ENCODE measurements around the gene KAZN. TPM values are rescaled to one million over a fixed set of nuclear protein-coding genes. Genes with fewer than 3 reads are reported as not detected.

KAZN gene
- total and polyA plus RNA-seq, 4 donors, result 7.6 to 18.8 (median 11.2) TPM

DNA sequence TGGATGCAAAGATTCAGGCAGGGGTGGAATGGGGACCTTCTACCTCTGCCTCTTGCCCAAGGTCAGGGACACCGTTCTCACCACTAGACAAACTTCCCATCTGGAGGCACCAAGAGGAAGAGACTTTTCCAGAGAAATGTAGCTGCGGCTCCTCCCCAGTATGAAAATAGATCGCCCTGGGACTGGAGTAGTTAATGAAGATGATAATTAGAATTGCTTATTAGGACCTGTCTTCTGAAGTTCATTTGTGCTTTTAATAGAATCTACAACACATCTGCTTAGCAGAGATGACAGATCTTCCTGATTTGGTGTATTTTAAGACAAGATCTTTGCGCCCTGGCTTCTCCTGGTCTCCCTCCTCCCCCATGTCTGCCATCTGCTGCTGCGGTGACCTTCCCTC is 266.6 kb downstream of the KAZN start:
- no peak for TF ChIP-seq CTCF (IDR thresholded peaks at IDR 0.05; ENCODE audit: control extremely low read depth, extremely low read depth)
- ATAC-seq (ENCODE audit: insufficient read depth, low FRiP score), result no peak
- 87 to 91% methylated on average over 5 of the region's 5 CpGs for WGBS, 2 donors

GRCh38 chr1:14866911-14867612 is 268.6 kb downstream of the KAZN start:
- 73 to 74% methylated on average over 14 of the region's 14 CpGs for WGBS, 2 donors
- no peaks in the 10 kb centered on the region for H3K27me3 ChIP-seq (ENCODE audit: control insufficient read depth in 3 of 3, insufficient read depth in 3 of 3, low read length in 2 of 3)
- no peak for DNase-seq
- no peak for ATAC-seq (ENCODE audit: insufficient read depth, low FRiP score)
- H3K4me1 ChIP-seq (ENCODE audit: control insufficient read depth in 5 of 5, insufficient read depth in 5 of 5, low read length in 5 of 5), result no peaks in the 10 kb centered on the region
- no peak overlapping the region for H3K9ac ChIP-seq (ENCODE audit: insufficient read depth in 1 of 2, low read length in 2 of 2)
- no peak overlapping the region for H3K27ac ChIP-seq (ENCODE audit: low read depth in 1 of 2, low read length in 1 of 2)
- peaks cover 0 to 3% (median 0%) of the 10 kb centered on the region in 4 donors for H3K9me3 ChIP-seq (ENCODE audit: control insufficient read depth in 4 of 4, insufficient read depth in 3 of 4, low read length in 3 of 4)
- TF ChIP-seq CTCF (IDR thresholded peaks at IDR 0.05; ENCODE audit: control extremely low read depth, extremely low read depth), result no peak
- no peak overlapping the region for H3K4me3 ChIP-seq
- no peaks in the 10 kb centered on the region for H3K36me3 ChIP-seq (ENCODE audit: control insufficient read depth in 4 of 4, insufficient read depth in 4 of 4, low read length in 4 of 4)

More for the DNA sequence above, 266.6 kb downstream of the KAZN start:
- Histone ChIP-seq H3K9ac (ENCODE audit: insufficient read depth in 1 of 2, low read length in 2 of 2) (no peak overlapping the region), H3K4me3 (no peak overlapping the region), H3K4me1 (ENCODE audit: control insufficient read depth in 5 of 5, insufficient read depth in 5 of 5, low read length in 5 of 5) (no peaks in the 10 kb centered on the region), H3K27ac (ENCODE audit: low read depth in 1 of 2, low read length in 1 of 2) (no peak overlapping the region), H3K9me3 (ENCODE audit: control insufficient read depth in 4 of 4, insufficient read depth in 3 of 4, low read length in 3 of 4) (peaks cover 0 to 3% (median 0%) of the 10 kb centered on the region in 4 donors), H3K36me3 (ENCODE audit: control insufficient read depth in 4 of 4, insufficient read depth in 4 of 4, low read length in 4 of 4) (no peaks in the 10 kb centered on the region), H3K27me3 (ENCODE audit: control insufficient read depth in 3 of 3, insufficient read depth in 3 of 3, low read length in 2 of 3) (no peaks in the 10 kb centered on the region)
- no peak for DNase-seq

GRCh38 chr1:14869187-14869586 is 270.7 kb downstream of the KAZN start:
- WGBS, 2 donors, result 67 to 68% methylated on average over 4 of the region's 4 CpGs
- DNase-seq (no peak), ATAC-seq (ENCODE audit: insufficient read depth, low FRiP score) (no peak)
- no peaks in the 10 kb centered on the region for H3K36me3 ChIP-seq (ENCODE audit: control insufficient read depth in 4 of 4, insufficient read depth in 4 of 4, low read length in 4 of 4)
- H3K27ac ChIP-seq (ENCODE audit: low read depth in 1 of 2, low read length in 1 of 2), result no peak overlapping the region
- H3K27me3 ChIP-seq (ENCODE audit: control insufficient read depth in 3 of 3, insufficient read depth in 3 of 3, low read length in 2 of 3), result no peaks in the 10 kb centered on the region
- H3K4me1 ChIP-seq (ENCODE audit: control insufficient read depth in 5 of 5, insufficient read depth in 5 of 5, low read length in 5 of 5), result no peaks in the 10 kb centered on the region
- no peak overlapping the region for H3K4me3 ChIP-seq
- no peak for TF ChIP-seq CTCF (IDR thresholded peaks at IDR 0.05; ENCODE audit: control extremely low read depth, extremely low read depth)
- H3K9ac ChIP-seq (ENCODE audit: insufficient read depth in 1 of 2, low read length in 2 of 2), result no peak overlapping the region
- peaks cover 0 to 3% (median 0%) of the 10 kb centered on the region in 4 donors for H3K9me3 ChIP-seq (ENCODE audit: control insufficient read depth in 4 of 4, insufficient read depth in 3 of 4, low read length in 3 of 4)

Data from lung (tissue), 12 donors.